C4-2B (cell line): ENCODE measurements around the gene OXCT2.

Experiments
- H3K27ac ChIP-seq: fragments of 450-650 bp; 2 replicates; pipeline ENCODE4 v1.5.1; 2017
- CTCF ChIP-seq: fragments of 450-650 bp; conservative IDR thresholded peaks from 2 replicates; pipeline ENCODE4 v1.5.1; 2017; ENCODE audit warnings: mild to moderate bottlenecking
- ZFX ChIP-seq: fragments of 450-650 bp; IDR thresholded peaks from 2 replicates; pipeline ENCODE4 v1.6.1; 2017

Gene OXCT2

GRCh38 chr1:39751595-39751994, 19.6 kb downstream of the OXCT2 start:
- TF ChIP-seq CTCF (no peak), ZFX (no peak)
- H3K27ac ChIP-seq = no peak overlapping the region

GRCh38 chr1:39745016-39745670, 26.0 kb downstream of the OXCT2 start:
- H3K27ac ChIP-seq = no peak overlapping the region
- no peak for TF ChIP-seq ZFX
- no peak for TF ChIP-seq CTCF

GRCh38 chr1:39738622-39739366, 32.4 kb downstream of the OXCT2 start, which contains the start of gene PPIE:
Gene PPIE, plus strand, starts transcription at chr1:39738882. Its CDS starts 19 bp downstream, at chr1:39738901.
- TF ChIP-seq ZFX (no peak), CTCF (no peak)
- H3K27ac ChIP-seq = peak within 1 kb of the TSS; percentile 88

GRCh38 chr1:39737546-39738169, 33.5 kb downstream of the OXCT2 start:
- H3K27ac ChIP-seq = peak overlapping the region; percentile 88
- no peak for TF ChIP-seq CTCF
- TF ChIP-seq ZFX = no peak

- H3K27ac ChIP-seq = no peak overlapping the region
- TF ChIP-seq ZFX = no peak
- TF ChIP-seq CTCF = no peak
These were observed 35.4 kb downstream of the OXCT2 start for GRCh38 chr1:39735731-39736130.

- H3K27ac ChIP-seq = no peak overlapping the region
- TF ChIP-seq ZFX = no peak
- TF ChIP-seq CTCF = no peak
These were observed 38.0 kb downstream of the OXCT2 start for GRCh38 chr1:39733161-39733560.

GRCh38 chr1:39732730-39733129, 38.4 kb downstream of the OXCT2 start:
- TF ChIP-seq CTCF = no peak
- TF ChIP-seq ZFX = no peak
- H3K27ac ChIP-seq = no peak overlapping the region
